SU-DHL-6 (cell line): ENCODE data around the gene LTB.

Source experiments
- EZH2phosphoT487 ChIP-seq: fragments of 200-600 bp; sonication (generic), shearing (Covaris generic); conservative IDR thresholded peaks from 2 replicates; pipeline ENCODE4 v1.6.1; 2018; ENCODE audit warnings: mild to moderate bottlenecking, antibody characterized with exemption, low read length, moderate library complexity, mixed read lengths
- TF ChIP-seq, protein P1 (sequence below): fragments of 200-600 bp; sonication (generic); IDR thresholded peaks from one replicate; pipeline ENCODE4 v1.5.1; 2017; ENCODE audit warnings: antibody characterized with exemption, mild to moderate bottlenecking, low read length, moderate library complexity; ENCODE audit not compliant: insufficient read depth, poor library complexity, severe bottlenecking

DNA sequence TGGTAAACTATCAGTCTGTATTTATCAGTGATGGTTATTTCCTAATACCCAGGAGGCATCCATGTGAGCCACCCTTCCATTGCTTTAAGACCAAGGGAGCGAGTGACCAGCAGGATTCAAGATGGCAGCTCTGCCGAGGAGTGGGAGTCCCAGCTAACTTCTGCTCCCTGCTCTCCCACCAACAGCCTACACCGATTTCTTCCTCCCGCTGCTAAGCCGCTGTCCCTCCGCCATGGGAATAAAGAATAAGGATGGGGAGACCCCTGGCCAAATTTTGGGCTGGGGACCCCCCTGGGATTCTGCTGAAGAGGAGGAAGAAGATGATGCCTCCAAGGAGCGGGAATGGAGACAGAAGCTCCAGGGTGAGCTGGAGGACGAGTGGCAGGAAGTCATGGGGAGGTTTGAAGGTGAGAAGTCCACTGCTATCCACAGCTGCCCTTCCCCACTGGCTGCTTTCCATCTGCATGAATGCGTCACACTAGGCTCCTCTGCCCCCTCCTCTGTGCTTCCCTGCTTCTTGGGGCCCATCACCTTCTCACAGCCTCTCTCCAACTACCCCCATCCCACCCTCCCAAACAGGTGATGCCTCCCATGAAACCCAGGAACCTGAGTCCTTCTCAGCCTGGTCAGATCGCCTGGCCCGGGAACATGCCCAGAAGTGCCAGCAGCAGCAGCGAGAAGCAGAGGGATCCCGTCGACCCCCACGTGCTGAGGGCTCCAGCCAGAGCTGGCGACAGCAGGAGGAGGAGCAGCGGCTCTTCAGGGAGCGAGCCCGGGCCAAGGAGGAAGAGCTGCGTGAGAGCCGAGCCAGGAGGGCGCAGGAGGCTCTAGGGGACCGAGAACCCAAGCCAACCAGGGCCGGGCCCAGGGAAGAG, 24.5 kb downstream of the LTB start:
- TF ChIP-seq, protein P1, sequence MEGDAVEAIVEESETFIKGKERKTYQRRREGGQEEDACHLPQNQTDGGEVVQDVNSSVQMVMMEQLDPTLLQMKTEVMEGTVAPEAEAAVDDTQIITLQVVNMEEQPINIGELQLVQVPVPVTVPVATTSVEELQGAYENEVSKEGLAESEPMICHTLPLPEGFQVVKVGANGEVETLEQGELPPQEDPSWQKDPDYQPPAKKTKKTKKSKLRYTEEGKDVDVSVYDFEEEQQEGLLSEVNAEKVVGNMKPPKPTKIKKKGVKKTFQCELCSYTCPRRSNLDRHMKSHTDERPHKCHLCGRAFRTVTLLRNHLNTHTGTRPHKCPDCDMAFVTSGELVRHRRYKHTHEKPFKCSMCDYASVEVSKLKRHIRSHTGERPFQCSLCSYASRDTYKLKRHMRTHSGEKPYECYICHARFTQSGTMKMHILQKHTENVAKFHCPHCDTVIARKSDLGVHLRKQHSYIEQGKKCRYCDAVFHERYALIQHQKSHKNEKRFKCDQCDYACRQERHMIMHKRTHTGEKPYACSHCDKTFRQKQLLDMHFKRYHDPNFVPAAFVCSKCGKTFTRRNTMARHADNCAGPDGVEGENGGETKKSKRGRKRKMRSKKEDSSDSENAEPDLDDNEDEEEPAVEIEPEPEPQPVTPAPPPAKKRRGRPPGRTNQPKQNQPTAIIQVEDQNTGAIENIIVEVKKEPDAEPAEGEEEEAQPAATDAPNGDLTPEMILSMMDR: no peak
- TF ChIP-seq EZH2phosphoT487: no peak
